Right atrium auricular region (tissue), 2 donors: ENCODE results near the gene PPP1R26. TPM values are rescaled to one million over a fixed set of nuclear protein-coding genes. Genes with fewer than 3 reads are reported as not detected.

Source experiments
- DNase-seq: peaks from one replicate; pipeline ENCODE4 v3.0.0-alpha.2; 2019; ENCODE audit warnings: low spot score
- H3K27ac ChIP-seq, 2 donors: fragments of 200-600 bp; sonication (generic); 1 replicate in 1 of 2; 2 replicates in 1 of 2; pipeline ENCODE4 v1.5.1; 2016 to 2019
- H3K27me3 ChIP-seq, 2 donors: fragments of 200-600 bp; sonication (generic); one replicate each; pipeline versions ENCODE4 v1.5.1 to v1.6.0; 2017 to 2019
- H3K36me3 ChIP-seq: fragments of 200-600 bp; sonication (generic); one replicate; pipeline ENCODE4 v1.5.1; 2016
- H3K4me1 ChIP-seq, 2 donors: fragments of 200-600 bp; sonication (generic); one replicate each; pipeline versions ENCODE4 v1.5.1 to v1.6.0; 2017 to 2019
- H3K4me3 ChIP-seq, 2 donors: fragments of 200-600 bp; sonication (generic); 1 replicate in 1 of 2; 2 replicates in 1 of 2; pipeline ENCODE4 v1.5.1; 2017 to 2019; ENCODE audit warnings: mild to moderate bottlenecking in 1 of 2, moderate library complexity in 1 of 2
- H3K9me3 ChIP-seq, 2 donors: fragments of 200-600 bp; sonication (generic); one replicate each; pipeline ENCODE4 v1.5.1; 2019
- CTCF ChIP-seq, 2 donors: fragments of 200-600 bp; sonication (generic); IDR thresholded peaks; one replicate each; pipeline ENCODE4 v1.5.1; 2019; ENCODE audit warnings: antibody characterized with exemption in 2 of 2
- total RNA-seq, 2 donors: library from RNA; depleted of rRNA; stranded (reverse); fragments of >200 nt; gene quantifications; one replicate each; pipeline ENCODE4 v1.1.0, GENCODE V29; 2016

The PPP1R26 gene
- total RNA-seq, 2 donors from 2014 or later: 17.4 to 18.7 TPM

GRCh38 chr9:135490166-135490870 is 10.7 kb downstream of the PPP1R26 start:
- H3K36me3 ChIP-seq: peaks cover 26% of the 10 kb centered on the region
- TF ChIP-seq CTCF (IDR thresholded peaks at IDR 0.05): no peak
- DNase-seq: no peak
- no peak overlapping the region for H3K27ac ChIP-seq
- H3K4me1 ChIP-seq: no peaks in the 10 kb centered on the region
- H3K27me3 ChIP-seq: no peaks in the 10 kb centered on the region
- H3K4me3 ChIP-seq: no peak overlapping the region
- H3K9me3 ChIP-seq: no peaks in the 10 kb centered on the region

GRCh38 chr9:135490980-135491464 is 11.4 kb downstream of the PPP1R26 start:
- no peaks in the 10 kb centered on the region for H3K4me1 ChIP-seq
- TF ChIP-seq CTCF (IDR thresholded peaks at IDR 0.05): no peak
- H3K27me3 ChIP-seq: no peaks in the 10 kb centered on the region
- peaks cover 19% of the 10 kb centered on the region for H3K36me3 ChIP-seq
- H3K27ac ChIP-seq: no peak overlapping the region
- no peaks in the 10 kb centered on the region for H3K9me3 ChIP-seq
- no peak for DNase-seq
- no peak overlapping the region for H3K4me3 ChIP-seq

- no peaks in the 10 kb centered on the region for H3K9me3 ChIP-seq
- H3K4me1 ChIP-seq: no peaks in the 10 kb centered on the region
- no peak for TF ChIP-seq CTCF (IDR thresholded peaks at IDR 0.05)
- H3K27me3 ChIP-seq: no peaks in the 10 kb centered on the region
- no peak for DNase-seq
- H3K27ac ChIP-seq: no peak overlapping the region
- peaks cover 12% of the 10 kb centered on the region for H3K36me3 ChIP-seq
- no peak overlapping the region for H3K4me3 ChIP-seq
Measured at GRCh38 chr9:135491764-135492163, 12.2 kb downstream of the PPP1R26 start.

GRCh38 chr9:135492886-135493669 is 13.5 kb downstream of the PPP1R26 start:
- no peak for TF ChIP-seq CTCF (IDR thresholded peaks at IDR 0.05)
- Histone ChIP-seq H3K4me3 (no peak overlapping the region), H3K27ac (no peak overlapping the region), H3K4me1 (no peaks in the 10 kb centered on the region), H3K27me3 (no peaks in the 10 kb centered on the region), H3K9me3 (no peaks in the 10 kb centered on the region), H3K36me3 (peaks cover 5% of the 10 kb centered on the region)
- no peak for DNase-seq

GRCh38 chr9:135494791-135495559 is 15.4 kb downstream of the PPP1R26 start:
- Histone ChIP-seq H3K4me3 (no peak overlapping the region), H3K27ac (no peak overlapping the region), H3K4me1 (peaks cover 0 to 7% of the 10 kb centered on the region in 2 donors), H3K36me3 (no peaks in the 10 kb centered on the region), H3K27me3 (no peaks in the 10 kb centered on the region), H3K9me3 (no peaks in the 10 kb centered on the region)
- no peak for TF ChIP-seq CTCF (IDR thresholded peaks at IDR 0.05)
- DNase-seq: no peak
